HG02610 (cell line): ENCODE measurements around the gene ZNF511.

Experiments used
- ATAC-seq: cut with Tn5 transposase; IDR thresholded peaks from one replicate; pipeline ENCODE4 v1.9.1; 2021; ENCODE audit warnings: mild to moderate bottlenecking, moderate library complexity; ENCODE audit not compliant: unreplicated experiment

Gene ZNF511

GRCh38 chr10:133350950-133351329 lies 42.2 kb downstream of the ZNF511 start:
- no peak for ATAC-seq

- no peak for ATAC-seq
Measured at GRCh38 chr10:133351408-133352318, 42.9 kb downstream of the ZNF511 start.

GRCh38 chr10:133353202-133353959 lies 44.7 kb downstream of the ZNF511 start:
- ATAC-seq: no peak

- no peak for ATAC-seq
Measured at GRCh38 chr10:133353988-133354605, 45.4 kb downstream of the ZNF511 start.

- ATAC-seq: no peak
Measured at GRCh38 chr10:133354672-133355240, 46.0 kb downstream of the ZNF511 start.

GRCh38 chr10:133355266-133355665 lies 46.6 kb downstream of the ZNF511 start:
- no peak for ATAC-seq

- ATAC-seq: no peak
Measured at GRCh38 chr10:133355991-133356390, 47.3 kb downstream of the ZNF511 start.

- no peak for ATAC-seq
Measured at GRCh38 chr10:133356549-133357284, 48.0 kb downstream of the ZNF511 start.

- ATAC-seq: peak; percentile 48
Measured at GRCh38 chr10:133357285-133358161, 48.8 kb downstream of the ZNF511 start, which contains the start of gene FUOM. Gene FUOM, minus strand, starts transcription at chr10:133358019. Its CDS starts 12 bp downstream, at chr10:133358007.

GRCh38 chr10:133358162-133358924 lies 49.6 kb downstream of the ZNF511 start:
- no peak for ATAC-seq

GRCh38 chr10:133358925-133359310 lies 50.2 kb downstream of the ZNF511 start:
- no peak for ATAC-seq

GRCh38 chr10:133359554-133359971 lies 50.8 kb downstream of the ZNF511 start:
- ATAC-seq: no peak

- ATAC-seq: no peak
Measured at GRCh38 chr10:133359972-133360610, 51.4 kb downstream of the ZNF511 start.

- ATAC-seq: no peak
Measured at GRCh38 chr10:133361227-133361626, 52.5 kb downstream of the ZNF511 start.

- ATAC-seq: no peak
Measured at GRCh38 chr10:133361773-133362441, 53.2 kb downstream of the ZNF511 start.
